Kasumi-1 (cell line): ENCODE data around the gene ZNF530.

Source experiments
- DNase-seq, 2 experiments: peaks; one replicate each; lab custom pipeline; 2025; lab: John Stamatoyannopoulos, UW

The ZNF530 gene

GRCh38 chr19:57613941-57614743 is 14.5 kb downstream of the ZNF530 start, which contains the start of gene ZNF134:
ZNF134 (plus strand) TSS chr19:57614242; CDS start chr19:57619469, 5,227 bp downstream.
- DNase-seq = peak; percentile 89 to 92

DNA sequence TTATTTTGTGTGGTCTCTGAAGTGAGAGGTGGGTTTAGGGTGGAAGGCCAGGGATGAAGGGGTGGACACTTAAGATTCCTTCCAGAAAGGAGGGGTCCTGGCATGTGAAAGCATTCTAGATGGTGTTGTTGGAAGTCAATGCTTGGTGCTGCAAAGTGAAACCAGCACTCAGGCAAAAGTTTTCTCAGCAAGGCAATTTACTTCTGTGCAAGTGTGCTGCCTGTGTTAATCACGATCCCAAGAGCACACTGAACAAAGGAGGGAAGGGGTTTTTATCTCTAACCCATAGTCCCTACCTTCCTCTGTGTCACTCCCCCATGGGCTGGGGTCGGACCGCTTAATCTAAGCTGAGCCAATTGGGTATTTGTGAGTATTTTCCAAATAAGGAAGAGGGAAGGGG is 15.7 kb downstream of the ZNF530 start:
- no peak for DNase-seq

DNA sequence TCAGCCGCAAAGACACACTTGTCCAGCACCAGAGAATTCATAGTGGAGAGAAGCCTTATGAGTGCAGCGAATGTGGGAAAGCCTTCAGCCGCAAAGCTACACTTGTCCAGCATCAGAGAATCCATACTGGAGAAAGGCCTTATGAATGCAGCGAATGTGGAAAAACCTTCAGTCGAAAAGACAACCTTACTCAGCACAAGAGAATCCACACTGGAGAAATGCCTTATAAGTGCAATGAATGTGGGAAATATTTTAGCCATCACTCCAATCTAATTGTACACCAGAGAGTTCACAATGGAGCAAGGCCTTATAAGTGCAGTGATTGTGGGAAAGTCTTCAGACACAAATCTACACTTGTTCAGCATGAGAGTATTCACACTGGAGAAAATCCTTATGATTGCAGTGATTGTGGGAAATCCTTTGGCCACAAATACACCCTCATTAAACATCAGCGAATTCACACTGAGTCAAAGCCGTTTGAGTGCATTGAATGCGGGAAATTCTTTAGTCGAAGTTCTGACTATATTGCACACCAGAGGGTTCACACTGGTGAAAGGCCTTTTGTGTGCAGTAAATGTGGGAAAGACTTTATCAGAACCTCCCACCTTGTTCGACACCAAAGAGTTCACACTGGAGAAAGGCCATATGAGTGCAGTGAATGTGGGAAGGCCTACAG is 21.1 kb downstream of the ZNF530 start:
- no peak for DNase-seq

DNA sequence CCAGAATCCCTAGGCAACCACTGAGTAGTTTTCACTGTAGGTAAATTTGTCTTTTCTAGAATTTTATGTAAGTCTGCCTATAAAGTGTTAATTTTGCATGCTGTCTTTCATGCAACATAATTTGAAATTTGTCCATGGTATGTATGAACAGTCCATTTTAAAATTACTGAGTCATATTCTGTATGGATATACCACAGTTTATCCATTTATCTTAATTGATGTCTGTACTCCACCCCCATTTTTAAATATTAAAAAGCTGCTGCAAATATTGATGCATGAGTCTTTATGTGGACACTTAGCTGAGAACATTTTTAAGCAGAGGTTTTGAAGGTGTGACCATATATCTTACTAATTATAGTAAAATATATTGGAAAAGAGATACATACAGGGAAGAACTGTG is 23.4 kb downstream of the ZNF530 start:
- DNase-seq = no peak

- DNase-seq = peak; percentile 96 to 97
These were observed 33.5 kb downstream of the ZNF530 start, which contains the start of gene ZNF211 for GRCh38 chr19:57632987-57633831. ZNF211 (plus strand) TSS chr19:57633168; CDS start chr19:57633347, 179 bp downstream.

DNA sequence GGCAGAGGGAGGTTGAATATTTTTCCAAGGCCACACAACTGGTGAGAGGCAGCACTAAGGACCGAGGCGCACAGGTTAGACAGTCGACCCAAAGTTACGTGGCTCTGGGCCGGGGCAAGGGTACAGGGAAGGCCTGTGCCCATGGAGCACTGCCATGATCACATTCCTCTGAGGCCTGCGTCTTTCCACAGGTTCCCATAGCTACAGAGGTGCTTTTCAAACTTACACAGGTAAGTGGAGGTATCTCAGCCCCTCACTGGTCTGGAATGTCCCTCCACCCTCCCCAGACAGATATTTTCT is 34.1 kb downstream of the ZNF530 start:
- DNase-seq = no peak

- DNase-seq = no peak
These were observed 37.7 kb downstream of the ZNF530 start for GRCh38 chr19:57637379-57637778.

DNA sequence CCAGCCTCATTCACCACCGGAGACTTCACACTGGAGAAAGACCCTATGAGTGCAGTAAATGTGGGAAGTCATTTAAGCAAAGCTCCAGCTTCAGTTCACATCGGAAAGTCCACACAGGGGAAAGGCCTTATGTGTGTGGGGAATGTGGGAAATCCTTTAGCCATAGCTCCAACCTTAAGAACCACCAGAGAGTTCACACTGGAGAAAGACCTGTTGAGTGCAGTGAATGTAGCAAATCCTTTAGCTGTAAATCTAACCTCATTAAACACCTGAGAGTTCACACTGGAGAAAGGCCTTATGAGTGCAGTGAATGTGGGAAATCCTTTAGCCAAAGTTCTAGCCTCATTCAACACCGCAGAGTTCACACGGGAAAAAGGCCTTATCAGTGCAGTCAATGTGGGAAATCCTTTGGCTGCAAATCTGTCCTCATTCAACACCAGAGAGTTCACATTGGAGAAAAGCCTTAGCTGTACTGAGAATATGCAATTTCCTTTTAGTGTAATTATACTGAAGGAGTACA is 42.1 kb downstream of the ZNF530 start:
- DNase-seq = no peak

GRCh38 chr19:57642396-57643046 is 42.8 kb downstream of the ZNF530 start:
- no peak for DNase-seq

DNA sequence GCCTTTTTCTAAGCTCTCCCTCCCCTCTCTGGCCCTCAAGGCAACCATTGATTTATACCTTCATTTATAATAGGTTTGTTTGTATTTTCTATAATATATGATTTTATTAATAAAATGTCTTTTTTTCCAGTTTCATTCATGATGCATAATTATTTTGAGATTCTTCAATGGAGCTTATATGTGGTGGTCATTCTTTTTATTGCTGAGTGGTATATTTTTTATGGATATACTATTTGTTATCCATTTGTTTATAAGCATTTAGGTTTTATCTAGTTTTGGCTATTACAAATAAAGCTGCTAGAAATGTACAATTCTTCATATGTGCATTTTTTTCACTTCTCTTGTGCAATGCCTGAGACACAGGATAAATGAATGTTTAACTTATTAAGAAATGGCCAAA is 44.0 kb downstream of the ZNF530 start:
- DNase-seq = no peak

- no peak for DNase-seq
These were observed 48.8 kb downstream of the ZNF530 start for GRCh38 chr19:57648331-57649003.

DNA sequence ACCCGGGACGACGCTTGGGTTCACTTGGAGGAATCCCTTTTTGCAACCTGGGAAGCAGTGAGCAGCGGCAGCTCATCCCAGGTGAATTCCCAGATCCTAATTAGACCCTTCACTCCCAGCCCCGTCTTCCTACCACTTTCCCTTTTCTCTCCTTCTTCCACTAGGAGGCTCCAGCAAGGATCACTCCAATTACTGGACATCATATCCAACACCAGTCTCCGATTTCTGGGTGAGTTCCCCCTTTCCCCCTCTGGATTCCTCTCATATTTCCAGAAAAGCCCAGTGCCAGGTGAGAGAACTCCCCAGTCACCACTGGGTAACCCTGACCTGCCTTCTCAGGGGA is 51.9 kb downstream of the ZNF530 start:
- no peak for DNase-seq

- no peak for DNase-seq
These were observed 54.0 kb downstream of the ZNF530 start for GRCh38 chr19:57653689-57654088.

DNA sequence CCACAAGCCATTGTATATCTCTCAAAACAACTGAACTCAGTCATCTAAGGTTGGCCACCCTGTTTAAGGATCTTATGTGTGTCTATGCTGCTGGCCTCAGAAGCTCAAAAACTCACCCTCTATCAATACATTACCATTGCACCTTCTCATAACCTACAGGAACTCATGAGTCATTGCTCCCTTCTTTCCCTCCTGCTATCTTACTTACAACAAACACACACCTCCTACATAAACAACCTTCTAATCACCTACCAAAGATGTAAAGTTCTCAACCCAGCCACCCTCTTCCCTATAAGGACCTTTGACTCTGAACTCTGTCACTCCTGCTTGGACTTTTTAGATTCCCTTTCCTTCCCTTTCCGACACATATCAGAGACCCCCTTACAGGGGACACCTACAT is 55.8 kb downstream of the ZNF530 start:
- no peak for DNase-seq

DNA sequence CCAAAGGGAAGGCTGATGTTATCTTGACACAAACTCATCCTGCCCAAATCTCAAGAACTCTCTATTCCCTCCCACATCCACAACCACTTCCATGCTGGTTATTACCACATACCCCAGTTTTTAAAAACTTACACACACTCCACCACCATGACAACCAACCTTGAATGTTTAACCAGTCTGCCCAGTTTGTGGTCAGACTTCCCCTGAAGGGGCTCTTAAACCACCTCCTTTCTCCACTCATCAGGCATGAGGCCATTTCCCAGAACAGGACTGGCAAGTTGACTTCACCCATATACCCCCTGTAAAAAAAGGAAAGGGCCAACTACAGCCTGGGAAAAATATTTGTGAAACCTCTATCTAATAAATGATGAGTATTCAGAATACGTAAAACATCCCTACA is 56.7 kb downstream of the ZNF530 start:
- DNase-seq = no peak
